ENCODE data around the gene ELF4.

Gene ELF4

GRCh38 chrX:130158311-130158710, 48.0 kb upstream of the ELF4 start:
- ATAC-seq = no peak
- no peak for TF ChIP-seq ZNF8 (CRISPR knock-in tag; IDR thresholded peaks at IDR 0.05)
- TF ChIP-seq ZNF70 (CRISPR knock-in tag; IDR thresholded peaks at IDR 0.05) = no peak
- TF ChIP-seq TOX (CRISPR knock-in tag; IDR thresholded peaks at IDR 0.05; ENCODE audit: borderline replicate concordance) = no peak
- no peak for TF ChIP-seq ESRRG (CRISPR knock-in tag; IDR thresholded peaks at IDR 0.05)
- TF ChIP-seq, protein P1, sequence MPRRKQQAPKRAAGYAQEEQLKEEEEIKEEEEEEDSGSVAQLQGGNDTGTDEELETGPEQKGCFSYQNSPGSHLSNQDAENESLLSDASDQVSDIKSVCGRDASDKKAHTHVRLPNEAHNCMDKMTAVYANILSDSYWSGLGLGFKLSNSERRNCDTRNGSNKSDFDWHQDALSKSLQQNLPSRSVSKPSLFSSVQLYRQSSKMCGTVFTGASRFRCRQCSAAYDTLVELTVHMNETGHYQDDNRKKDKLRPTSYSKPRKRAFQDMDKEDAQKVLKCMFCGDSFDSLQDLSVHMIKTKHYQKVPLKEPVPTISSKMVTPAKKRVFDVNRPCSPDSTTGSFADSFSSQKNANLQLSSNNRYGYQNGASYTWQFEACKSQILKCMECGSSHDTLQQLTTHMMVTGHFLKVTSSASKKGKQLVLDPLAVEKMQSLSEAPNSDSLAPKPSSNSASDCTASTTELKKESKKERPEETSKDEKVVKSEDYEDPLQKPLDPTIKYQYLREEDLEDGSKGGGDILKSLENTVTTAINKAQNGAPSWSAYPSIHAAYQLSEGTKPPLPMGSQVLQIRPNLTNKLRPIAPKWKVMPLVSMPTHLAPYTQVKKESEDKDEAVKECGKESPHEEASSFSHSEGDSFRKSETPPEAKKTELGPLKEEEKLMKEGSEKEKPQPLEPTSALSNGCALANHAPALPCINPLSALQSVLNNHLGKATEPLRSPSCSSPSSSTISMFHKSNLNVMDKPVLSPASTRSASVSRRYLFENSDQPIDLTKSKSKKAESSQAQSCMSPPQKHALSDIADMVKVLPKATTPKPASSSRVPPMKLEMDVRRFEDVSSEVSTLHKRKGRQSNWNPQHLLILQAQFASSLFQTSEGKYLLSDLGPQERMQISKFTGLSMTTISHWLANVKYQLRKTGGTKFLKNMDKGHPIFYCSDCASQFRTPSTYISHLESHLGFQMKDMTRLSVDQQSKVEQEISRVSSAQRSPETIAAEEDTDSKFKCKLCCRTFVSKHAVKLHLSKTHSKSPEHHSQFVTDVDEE (CRISPR knock-in tag; IDR thresholded peaks at IDR 0.05) = no peak
- no peak for TF ChIP-seq OSR1 (CRISPR knock-in tag; IDR thresholded peaks at IDR 0.05)
- TF ChIP-seq GLIS3 (CRISPR knock-in tag; IDR thresholded peaks at IDR 0.05) = no peak
- TF ChIP-seq ZFP30 (CRISPR knock-in tag; IDR thresholded peaks at IDR 0.05) = no peak
- no peak for TF ChIP-seq CSRNP3 (CRISPR knock-in tag; IDR thresholded peaks at IDR 0.05)
- TF ChIP-seq, protein P2, sequence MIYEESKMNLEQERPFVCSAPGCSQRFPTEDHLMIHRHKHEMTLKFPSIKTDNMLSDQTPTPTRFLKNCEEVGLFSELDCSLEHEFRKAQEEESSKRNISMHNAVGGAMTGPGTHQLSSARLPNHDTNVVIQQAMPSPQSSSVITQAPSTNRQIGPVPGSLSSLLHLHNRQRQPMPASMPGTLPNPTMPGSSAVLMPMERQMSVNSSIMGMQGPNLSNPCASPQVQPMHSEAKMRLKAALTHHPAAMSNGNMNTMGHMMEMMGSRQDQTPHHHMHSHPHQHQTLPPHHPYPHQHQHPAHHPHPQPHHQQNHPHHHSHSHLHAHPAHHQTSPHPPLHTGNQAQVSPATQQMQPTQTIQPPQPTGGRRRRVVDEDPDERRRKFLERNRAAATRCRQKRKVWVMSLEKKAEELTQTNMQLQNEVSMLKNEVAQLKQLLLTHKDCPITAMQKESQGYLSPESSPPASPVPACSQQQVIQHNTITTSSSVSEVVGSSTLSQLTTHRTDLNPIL (CRISPR knock-in tag; IDR thresholded peaks at IDR 0.05; ENCODE audit: low read depth) = no peak
- TF ChIP-seq SNAI2 (CRISPR knock-in tag; IDR thresholded peaks at IDR 0.05) = no peak
- no peak for TF ChIP-seq ZC3H10 (CRISPR knock-in tag; IDR thresholded peaks at IDR 0.05)
- no peak for TF ChIP-seq ISL1 (CRISPR knock-in tag; IDR thresholded peaks at IDR 0.05)

DNA sequence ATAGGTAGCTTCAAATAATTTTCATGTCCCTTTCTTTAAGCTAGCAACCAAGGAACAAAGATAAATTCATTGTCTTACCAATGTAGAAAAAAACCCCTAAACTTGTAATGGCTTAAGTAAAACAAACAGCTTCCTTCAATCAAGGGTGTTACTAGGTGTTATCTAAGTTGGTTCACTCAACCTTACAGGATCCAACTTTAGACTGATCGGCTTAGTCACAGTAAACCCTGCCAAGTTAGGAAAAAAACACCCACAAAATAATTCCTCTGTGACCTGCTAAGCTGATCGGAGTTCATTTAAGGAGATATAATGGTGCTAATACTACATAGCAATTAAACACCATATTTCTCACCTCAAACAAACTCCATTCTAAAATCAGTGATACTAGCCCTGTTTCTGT, 45.3 kb upstream of the ELF4 start:
- ATAC-seq = no peak
- TF ChIP-seq ZNF8 (CRISPR knock-in tag; IDR thresholded peaks at IDR 0.05) (no peak), RARB (CRISPR knock-in tag; IDR thresholded peaks at IDR 0.05) (no peak), OSR1 (CRISPR knock-in tag; IDR thresholded peaks at IDR 0.05) (no peak), BACH2 (CRISPR knock-in tag; IDR thresholded peaks at IDR 0.05; ENCODE audit: borderline replicate concordance) (no peak), CSRNP3 (CRISPR knock-in tag; IDR thresholded peaks at IDR 0.05) (no peak), ARNTL (CRISPR knock-in tag; IDR thresholded peaks at IDR 0.05; ENCODE audit: borderline replicate concordance, low read depth) (no peak), ZNF70 (CRISPR knock-in tag; IDR thresholded peaks at IDR 0.05) (no peak), ZFP30 (CRISPR knock-in tag; IDR thresholded peaks at IDR 0.05) (no peak), TOX (CRISPR knock-in tag; IDR thresholded peaks at IDR 0.05; ENCODE audit: borderline replicate concordance) (no peak), CSDC2 (CRISPR knock-in tag; IDR thresholded peaks at IDR 0.05) (no peak), PPARA (CRISPR knock-in tag; IDR thresholded peaks at IDR 0.05; ENCODE audit: borderline replicate concordance) (no peak), SNAI2 (CRISPR knock-in tag; IDR thresholded peaks at IDR 0.05) (no peak)
- TF ChIP-seq, protein P2 (CRISPR knock-in tag; IDR thresholded peaks at IDR 0.05; ENCODE audit: low read depth) = no peak
- TF ChIP-seq, protein P3, sequence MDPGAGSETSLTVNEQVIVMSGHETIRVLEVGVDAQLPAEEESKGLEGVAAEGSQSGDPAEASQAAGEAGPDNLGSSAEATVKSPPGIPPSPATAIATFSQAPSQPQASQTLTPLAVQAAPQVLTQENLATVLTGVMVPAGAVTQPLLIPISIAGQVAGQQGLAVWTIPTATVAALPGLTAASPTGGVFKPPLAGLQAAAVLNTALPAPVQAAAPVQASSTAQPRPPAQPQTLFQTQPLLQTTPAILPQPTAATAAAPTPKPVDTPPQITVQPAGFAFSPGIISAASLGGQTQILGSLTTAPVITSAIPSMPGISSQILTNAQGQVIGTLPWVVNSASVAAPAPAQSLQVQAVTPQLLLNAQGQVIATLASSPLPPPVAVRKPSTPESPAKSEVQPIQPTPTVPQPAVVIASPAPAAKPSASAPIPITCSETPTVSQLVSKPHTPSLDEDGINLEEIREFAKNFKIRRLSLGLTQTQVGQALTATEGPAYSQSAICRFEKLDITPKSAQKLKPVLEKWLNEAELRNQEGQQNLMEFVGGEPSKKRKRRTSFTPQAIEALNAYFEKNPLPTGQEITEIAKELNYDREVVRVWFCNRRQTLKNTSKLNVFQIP (CRISPR knock-in tag; IDR thresholded peaks at IDR 0.05; ENCODE audit: borderline replicate concordance, low read depth) = no peak

DNA sequence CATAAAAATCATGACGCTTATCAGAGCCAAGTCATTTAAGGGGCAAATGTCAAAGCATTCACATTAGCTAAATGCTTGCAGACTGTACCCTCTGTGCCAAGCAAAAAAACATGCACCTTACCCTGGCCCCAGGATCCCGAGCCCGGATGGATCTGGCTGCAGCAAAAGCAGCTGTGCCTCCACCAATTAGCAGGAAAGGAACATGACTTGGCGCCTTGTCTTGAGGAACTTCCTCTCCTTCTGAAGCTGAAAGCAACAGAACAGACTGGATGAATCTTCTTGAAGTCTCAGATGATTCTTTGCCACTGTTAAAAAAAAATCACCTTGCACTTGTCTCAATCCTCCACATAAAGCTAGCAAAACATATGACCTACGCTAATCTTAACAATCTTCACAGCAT, 37.3 kb upstream of the ELF4 start:
- ATAC-seq = no peak
- TF ChIP-seq, protein P3 (CRISPR knock-in tag; IDR thresholded peaks at IDR 0.05; ENCODE audit: borderline replicate concordance, low read depth) = no peak
